HG02938 (cell line): Measurements from ENCODE around the gene CMPK1.
"Not testable (repeated sequence)": the region's sequence is repeated elsewhere in the genome, so short reads cannot be mapped to it uniquely, and the experiment has no call there.

Experiments
- ATAC-seq: cut with Tn5 transposase; IDR thresholded peaks from one replicate; pipeline ENCODE4 v1.9.1; 2021; ENCODE audit warnings: mild to moderate bottlenecking, moderate library complexity; ENCODE audit not compliant: unreplicated experiment

Gene CMPK1

DNA sequence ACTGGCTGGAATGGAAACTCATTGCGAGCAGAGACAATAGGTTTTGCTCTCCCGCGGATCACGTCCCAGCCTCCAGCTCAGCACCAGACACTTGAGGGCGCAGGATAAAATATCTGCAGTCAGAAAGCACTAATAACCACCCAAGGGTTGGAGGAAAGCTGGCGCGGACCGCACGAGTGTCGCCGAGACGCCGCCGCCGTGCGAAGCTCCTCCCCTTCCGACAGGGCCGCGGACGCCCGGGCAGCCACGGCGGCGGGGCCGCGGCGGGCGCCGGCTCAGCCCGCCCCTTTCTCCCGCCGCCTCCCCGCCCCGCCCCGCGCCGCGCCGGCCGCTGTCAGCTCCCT is at the start of gene CMPK1:
Gene CMPK1, plus strand, starts transcription at position 213 of the 344 bp plus-strand sequence. CDS start 156 bp downstream, outside the sequence.
- peak; percentile 68 for ATAC-seq

GRCh38 chr1:47288116-47288515 is 45.5 kb upstream of the CMPK1 start:
- ATAC-seq: not testable (repeated sequence)

DNA sequence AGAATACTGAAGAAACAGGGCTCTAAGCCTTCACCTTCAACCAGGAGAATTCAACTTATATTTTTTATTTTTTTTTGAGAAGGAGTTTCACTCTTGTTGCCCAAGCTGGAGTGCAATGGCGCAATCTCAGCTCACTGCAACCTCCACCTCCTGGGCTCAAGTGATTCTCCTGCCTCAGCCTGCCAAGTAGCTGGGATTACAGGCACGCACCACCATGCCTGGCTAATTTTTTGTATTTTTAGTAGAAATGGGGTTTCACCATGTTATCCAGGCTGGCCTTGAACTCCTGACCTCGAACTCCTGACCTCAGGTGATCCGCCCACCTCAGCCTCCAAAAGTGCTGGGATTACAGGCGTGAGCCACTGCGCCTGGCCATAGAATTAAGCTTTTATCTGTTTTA is 38.7 kb upstream of the CMPK1 start:
- not testable (repeated sequence) for ATAC-seq

GRCh38 chr1:47295579-47295978 is 38.0 kb upstream of the CMPK1 start:
- ATAC-seq: no peak

DNA sequence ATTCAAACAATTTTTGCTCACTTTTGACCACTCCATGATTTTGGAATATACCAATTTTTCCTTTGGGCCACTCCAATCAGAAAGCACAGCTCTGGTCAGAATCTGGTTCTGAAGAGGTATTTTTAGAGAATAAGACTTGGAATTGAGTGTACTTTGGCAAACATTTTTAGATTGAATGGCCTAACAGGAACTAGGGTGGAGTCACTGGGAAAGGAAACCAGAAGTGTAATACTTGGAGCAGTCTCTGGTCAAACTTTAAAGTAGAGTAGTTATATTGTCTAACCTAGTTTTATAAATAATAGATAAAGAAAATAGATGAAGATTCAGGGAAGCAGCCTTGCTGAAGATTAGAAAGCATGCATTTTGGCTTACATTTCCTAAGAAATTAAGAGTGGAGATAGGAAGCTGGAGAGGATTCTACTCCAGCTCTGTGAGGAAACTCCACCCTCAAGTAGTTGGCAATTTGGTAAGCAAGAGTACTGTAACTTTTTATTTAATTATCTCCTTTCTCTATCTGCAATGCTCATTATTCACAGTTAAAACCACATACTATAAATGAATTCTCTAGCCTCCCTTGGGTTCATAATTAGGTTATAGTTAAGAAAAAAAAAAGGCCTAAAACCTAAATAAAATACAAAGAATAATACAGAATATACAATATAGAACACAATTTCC is 35.4 kb upstream of the CMPK1 start:
- no peak for ATAC-seq

DNA sequence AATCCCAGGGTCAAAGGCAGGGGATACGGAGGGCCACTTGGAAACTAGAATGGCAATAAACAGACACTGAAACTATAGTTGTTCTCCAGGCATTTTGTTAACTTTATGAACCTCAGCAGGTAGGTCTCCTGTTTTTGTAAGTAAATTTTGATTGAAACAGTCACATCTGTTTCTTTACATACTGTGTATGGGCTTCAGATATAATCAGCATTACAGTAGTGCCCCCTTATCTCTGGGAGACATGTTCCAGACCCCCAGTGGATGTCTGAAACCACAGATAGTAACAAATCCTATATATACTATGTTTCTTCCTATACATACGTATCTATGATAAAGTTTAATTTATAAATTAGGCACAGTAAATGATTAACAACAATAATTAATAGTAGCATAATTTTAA is 31.1 kb upstream of the CMPK1 start:
- ATAC-seq: no peak

GRCh38 chr1:47309427-47309826 is 24.2 kb upstream of the CMPK1 start:
- ATAC-seq: no peak

- peak; percentile 98 for ATAC-seq
Measured at GRCh38 chr1:47313915-47314664, 19.5 kb upstream of the CMPK1 start, which contains the start of gene STIL. STIL (minus strand) TSS chr1:47314147; CDS start chr1:47310319, 3,828 bp downstream.

- no peak for ATAC-seq
Measured at GRCh38 chr1:47317841-47318240, 15.7 kb upstream of the CMPK1 start.

DNA sequence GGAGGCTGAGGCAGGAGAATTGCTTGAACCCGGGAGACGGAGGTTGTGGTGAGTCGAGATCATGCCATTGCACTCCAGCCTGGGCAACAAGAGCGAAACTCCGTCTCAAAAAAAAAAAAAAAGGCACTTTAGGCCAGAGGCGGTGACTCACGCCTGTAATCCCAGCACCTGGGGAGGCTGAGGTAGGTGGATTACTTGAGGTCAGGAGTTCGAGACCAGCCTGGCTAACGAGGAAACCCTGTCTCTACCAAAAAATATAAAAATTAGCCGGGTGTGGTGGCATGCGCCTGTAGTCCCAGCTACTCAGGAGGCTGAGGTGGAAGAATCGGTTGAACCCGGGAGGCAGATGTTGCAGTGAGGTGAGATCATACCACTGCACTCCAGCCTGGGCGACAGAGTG is 13.6 kb upstream of the CMPK1 start:
- not testable (repeated sequence) for ATAC-seq

- no peak for ATAC-seq
Measured at GRCh38 chr1:47323599-47324031, 10.0 kb upstream of the CMPK1 start.

DNA sequence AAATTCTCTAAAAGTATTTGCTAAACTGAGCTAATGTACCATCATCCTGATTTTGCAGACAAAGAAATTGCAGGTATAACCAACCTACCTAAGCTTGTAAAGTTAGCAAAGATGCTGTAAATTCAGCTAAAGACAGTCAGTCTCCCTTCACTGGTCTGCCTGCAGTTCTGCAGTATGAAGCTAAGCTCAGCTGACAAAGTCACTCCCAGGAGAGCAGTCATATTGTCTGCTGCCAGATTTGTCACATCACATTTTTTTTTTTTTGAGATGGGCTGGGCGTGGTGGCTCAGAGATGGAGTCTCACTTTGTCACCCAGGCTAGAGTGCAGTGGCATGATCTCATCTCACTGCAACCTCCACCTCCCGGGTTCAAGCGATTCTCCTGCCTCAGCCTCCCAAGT is 8.9 kb upstream of the CMPK1 start:
- no peak for ATAC-seq

- ATAC-seq: no peak
Measured at GRCh38 chr1:47325528-47325927, 8.1 kb upstream of the CMPK1 start.

GRCh38 chr1:47326271-47326670 is 7.3 kb upstream of the CMPK1 start:
- ATAC-seq: no peak

- no peak for ATAC-seq
Measured at GRCh38 chr1:47328992-47329391, 4.6 kb upstream of the CMPK1 start.

- no peak for ATAC-seq
Measured at GRCh38 chr1:47330212-47330611, 3.4 kb upstream of the CMPK1 start.

DNA sequence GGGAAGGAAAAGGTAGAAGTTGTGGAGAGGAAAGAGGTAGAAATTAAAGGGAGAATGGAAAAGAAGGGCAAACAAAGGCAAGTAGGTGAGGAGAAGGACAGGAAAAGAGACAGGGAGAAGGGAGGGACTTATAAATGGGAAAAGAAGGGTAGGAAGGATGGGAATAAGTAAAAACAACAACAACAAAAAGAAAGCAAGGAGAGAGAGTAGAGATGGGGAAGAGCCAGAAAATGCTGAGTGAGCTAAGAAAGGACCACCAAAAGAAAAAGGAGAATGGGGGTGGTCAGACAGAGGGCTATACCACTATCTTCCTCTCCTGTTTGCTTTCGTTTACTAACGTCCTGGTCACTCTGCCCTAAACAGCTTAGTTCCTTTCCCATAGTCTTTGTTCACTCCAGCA is 1.7 kb upstream of the CMPK1 start:
- no peak for ATAC-seq

DNA sequence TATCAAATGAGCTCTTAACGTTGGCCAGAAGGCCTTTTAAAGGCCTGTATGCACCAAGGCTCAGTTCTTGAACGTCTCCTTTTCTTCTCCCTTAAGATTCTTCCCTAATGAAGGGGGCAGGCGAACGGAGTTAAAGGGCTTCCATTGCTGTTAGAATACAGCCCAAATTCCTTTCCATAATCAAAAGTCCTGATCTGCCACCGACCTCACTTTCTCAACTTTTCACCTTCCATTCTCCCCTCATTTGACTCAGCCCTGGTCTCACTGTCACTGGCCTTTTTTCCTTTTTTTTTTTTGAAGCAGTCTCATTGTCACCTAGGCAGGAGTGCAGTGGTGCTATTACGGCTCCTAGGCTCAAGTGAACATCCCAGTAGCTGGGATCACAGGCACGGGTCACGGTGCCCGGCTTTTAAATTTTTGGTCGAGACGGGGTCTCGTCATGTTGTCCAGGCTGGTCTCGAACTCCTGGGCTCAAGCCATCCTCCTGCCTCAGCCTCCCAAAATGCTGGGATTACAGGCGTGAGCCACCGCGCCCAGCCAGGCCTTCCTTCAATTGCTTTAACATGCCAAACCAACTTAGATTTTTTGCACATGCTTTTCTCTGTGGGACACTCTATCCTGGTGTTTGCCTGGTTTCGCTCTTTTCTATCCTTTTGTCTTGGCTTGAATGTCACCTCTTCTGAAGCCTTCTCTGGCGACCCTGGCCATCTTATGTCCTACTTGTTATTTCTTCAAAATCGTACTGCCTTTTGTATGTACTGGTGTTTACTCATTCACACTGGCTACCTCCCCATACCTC is 612 bp upstream of the CMPK1 start:
- ATAC-seq: no peak

DNA sequence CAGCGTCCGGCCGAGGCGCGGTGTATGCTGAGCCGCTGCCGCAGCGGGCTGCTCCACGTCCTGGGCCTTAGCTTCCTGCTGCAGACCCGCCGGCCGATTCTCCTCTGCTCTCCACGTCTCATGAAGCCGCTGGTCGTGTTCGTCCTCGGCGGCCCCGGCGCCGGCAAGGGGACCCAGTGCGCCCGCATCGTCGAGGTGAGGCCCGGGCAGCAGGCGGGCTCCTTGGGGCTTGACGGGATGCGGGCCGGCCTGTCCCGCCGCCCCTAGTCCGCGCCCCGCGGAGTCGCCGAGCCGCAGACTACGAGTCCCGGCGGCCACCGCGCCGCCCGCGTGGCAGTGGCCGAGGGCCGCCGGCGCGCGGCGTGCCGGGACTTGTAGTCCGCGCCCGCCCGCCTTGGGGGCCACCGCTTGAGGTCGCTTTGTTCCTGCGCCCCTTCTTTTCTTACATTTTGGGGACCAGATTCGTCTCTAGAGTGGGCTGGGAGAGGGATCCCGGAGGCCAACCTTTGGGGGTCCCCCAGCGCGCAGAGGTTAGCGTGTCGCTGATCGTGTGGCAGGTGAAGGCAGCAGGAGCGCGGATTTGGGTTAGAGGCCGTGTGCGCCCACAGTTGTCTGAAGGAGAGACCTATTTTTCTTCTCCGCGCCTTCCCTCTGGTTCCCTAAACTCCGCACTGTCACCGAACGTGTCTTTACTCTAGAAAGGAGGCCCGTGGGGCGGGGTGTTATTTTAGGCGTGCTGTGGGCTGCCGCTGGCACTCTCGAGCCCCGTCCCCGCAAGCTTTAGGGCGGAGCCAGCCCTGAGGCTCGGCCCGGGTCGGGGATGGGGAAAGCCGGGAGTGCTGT is 553 bp downstream of the CMPK1 start:
- peak; percentile 81 for ATAC-seq

DNA sequence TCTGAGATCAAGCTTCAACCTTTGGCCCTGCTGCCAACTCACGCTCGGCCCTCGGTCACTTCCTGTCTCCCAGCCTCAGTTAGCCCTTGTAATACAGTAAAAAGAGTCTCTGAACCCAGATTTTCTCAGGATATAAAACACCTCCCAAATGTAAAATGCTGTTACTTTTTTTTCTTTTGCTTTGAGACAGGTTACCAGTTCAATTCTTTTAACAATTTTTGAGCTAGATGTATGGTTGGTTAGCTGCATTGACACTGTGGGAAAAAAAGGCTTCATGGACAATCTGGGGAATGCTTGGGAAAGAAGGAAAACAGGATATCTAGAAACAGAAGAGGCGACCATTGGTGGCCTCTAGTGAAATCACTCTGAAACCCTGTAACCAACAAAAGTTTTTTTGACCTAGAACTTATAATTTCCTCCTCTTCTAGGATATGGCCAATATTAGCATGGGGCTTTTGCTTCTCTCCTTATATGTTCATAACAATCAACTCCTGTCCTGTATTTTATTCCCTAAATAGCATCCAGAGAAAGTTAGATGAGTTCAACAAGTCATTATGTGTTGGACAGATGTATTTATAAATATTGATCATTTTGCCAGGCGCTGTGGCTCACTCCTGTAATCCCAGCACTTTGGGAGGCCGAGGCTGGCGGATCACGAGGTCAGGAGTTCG is 1.3 kb downstream of the CMPK1 start:
- ATAC-seq: no peak
